ENCODE measurements around the gene SKAP1.

GRCh38 chr17:48270899-48271298 is 159.1 kb downstream of the SKAP1 start:
- no peak for TF ChIP-seq ZNF660 (CRISPR knock-in tag; IDR thresholded peaks at IDR 0.05; ENCODE audit: borderline replicate concordance, low read depth)
- no peak for TF ChIP-seq CTCF (CRISPR knock-in tag; IDR thresholded peaks at IDR 0.05)
- TF ChIP-seq MAZ (IDR thresholded peaks at IDR 0.05; ENCODE audit: borderline replicate concordance, low read depth, low read length), result no peak
- TF ChIP-seq MAZ (CRISPR knock-in tag; IDR thresholded peaks at IDR 0.05; ENCODE audit: low read depth), result no peak
- TF ChIP-seq XRCC5 (optimal IDR thresholded peaks at IDR 0.05; ENCODE audit: low read length), result no peak
- TF ChIP-seq SCMH1 (CRISPR knock-in tag; IDR thresholded peaks at IDR 0.05; ENCODE audit: borderline replicate concordance), result no peak
- no peak for TF ChIP-seq SP1 (IDR thresholded peaks at IDR 0.05)
- TF ChIP-seq SP1 (CRISPR knock-in tag; IDR thresholded peaks at IDR 0.05), result no peak
- no peak for TF ChIP-seq POLR2AphosphoS5 (IDR thresholded peaks at IDR 0.05; ENCODE audit: low read depth, low read length)
- TF ChIP-seq THRA (CRISPR knock-in tag; IDR thresholded peaks at IDR 0.05; ENCODE audit: borderline replicate concordance), result no peak
- TF ChIP-seq ZSCAN25 (CRISPR knock-in tag; IDR thresholded peaks at IDR 0.05), result no peak

All from HepG2 (cell line).